Liver (tissue), 3 donors: Measurements from ENCODE around the gene ZNF180.

Experiments
- CTCF ChIP-seq: fragments of 150-350 bp; IDR thresholded peaks from 2 replicates; pipeline ENCODE4 v1.5.1; 2017; ENCODE audit warnings: improper control_type of control experiment, low read depth, low read length; ENCODE audit not compliant: missing input control
- EGR1 ChIP-seq, 2 donors: IDR thresholded peaks; 2 replicates each; pipeline ENCODE4 v1.6.1; 2016 to 2018; ENCODE audit warnings: antibody characterized with exemption in 2 of 2, low read depth in 2 of 2
- GABPA ChIP-seq, 2 donors: IDR thresholded peaks in 1 of 2; conservative IDR thresholded peaks in 1 of 2; 2 replicates each; pipeline ENCODE4 v1.6.1; 2016; ENCODE audit warnings: antibody characterized with exemption in 2 of 2, mild to moderate bottlenecking in 1 of 2, moderate library complexity in 1 of 2
- HNF4A ChIP-seq, 2 donors: conservative IDR thresholded peaks; 2 replicates each; pipeline ENCODE4 v1.6.1; 2016; ENCODE audit warnings: antibody characterized with exemption in 2 of 2, mild to moderate bottlenecking in 2 of 2
- NR2F2 ChIP-seq: IDR thresholded peaks from 2 replicates; pipeline ENCODE4 v1.6.1; 2016; ENCODE audit warnings: antibody characterized with exemption
- RAD21 ChIP-seq, 2 donors: IDR thresholded peaks; 2 replicates each; pipeline ENCODE4 v1.6.1; 2016; ENCODE audit warnings: antibody characterized with exemption in 2 of 2, mild to moderate bottlenecking in 2 of 2
- REST ChIP-seq: IDR thresholded peaks from 2 replicates; pipeline ENCODE4 v1.6.1; 2016; ENCODE audit warnings: antibody characterized with exemption, mild to moderate bottlenecking
- SP1 ChIP-seq: IDR thresholded peaks from 2 replicates; pipeline ENCODE4 v1.6.1; 2018; ENCODE audit warnings: antibody characterized with exemption, mild to moderate bottlenecking
- donor health status: healthy.
- donor health status: healthy.

- no peak for TF ChIP-seq EGR1 (IDR thresholded peaks at IDR 0.05; ENCODE audit: low read depth in 2 of 2)
- no peak for TF ChIP-seq CTCF
- TF ChIP-seq SP1: no peak
- TF ChIP-seq NR2F2: no peak
- no peak for TF ChIP-seq RAD21 (IDR thresholded peaks at IDR 0.05)
- TF ChIP-seq GABPA (IDR thresholded peaks at IDR 0.05 in 1 of 2, conservative IDR thresholded peaks at IDR 0.05 in 1 of 2): no peak
- no peak for TF ChIP-seq REST
- TF ChIP-seq HNF4A (conservative IDR thresholded peaks at IDR 0.05): no peak
Observed at GRCh38 chr19:44451687-44452086, 48.6 kb downstream of the ZNF180 start.
